Osteoblast (primary cell): ENCODE data around the gene RDH16. TPM values are rescaled to one million over a fixed set of nuclear protein-coding genes. Genes with fewer than 3 reads are reported as not detected.

Source experiments
- DNase-seq: peaks from one replicate; pipeline ENCODE4 v3.0.0; 2011; ENCODE audit warnings: low spot score, mixed read lengths; ENCODE audit not compliant: insufficient read length; ENCODE audit errors: missing footprints
- H2AFZ ChIP-seq: 2 replicates; pipeline ENCODE4 v1.6.0; 2011; ENCODE audit warnings: mild to moderate bottlenecking, low read length
- H3K27ac ChIP-seq: 2 replicates; pipeline ENCODE4 v1.5.1; 2011; ENCODE audit warnings: mild to moderate bottlenecking, low read depth, low read length, moderate library complexity
- H3K27me3 ChIP-seq: 2 replicates; pipeline ENCODE4 v1.6.0; 2012; ENCODE audit warnings: mild to moderate bottlenecking, control low read depth, inconsistent platforms, low read length, moderate library complexity; ENCODE audit not compliant: insufficient read depth
- H3K36me3 ChIP-seq: 2 replicates; pipeline ENCODE4 v1.5.1; 2011; ENCODE audit warnings: mild to moderate bottlenecking, low read length, control low read depth, moderate library complexity; ENCODE audit not compliant: insufficient read depth
- H3K4me1 ChIP-seq: 2 replicates; pipeline ENCODE4 v1.5.1; 2011; ENCODE audit warnings: mild to moderate bottlenecking, low read length, control low read depth, moderate library complexity; ENCODE audit not compliant: insufficient read depth
- H3K4me2 ChIP-seq: 2 replicates; pipeline ENCODE4 v1.6.0; 2011; ENCODE audit warnings: mild to moderate bottlenecking, low read length; ENCODE audit not compliant: insufficient read depth
- H3K4me3 ChIP-seq: fragments of 200-600 bp; sonication (generic); 3 replicates; pipeline ENCODE4 v1.5.1; 2012; ENCODE audit warnings: mild to moderate bottlenecking, low read length, inconsistent platforms; ENCODE audit not compliant: insufficient read depth
- H3K79me2 ChIP-seq: 2 replicates; pipeline ENCODE4 v1.6.0; 2012; ENCODE audit warnings: mild to moderate bottlenecking, low read length, control low read depth, inconsistent platforms; ENCODE audit not compliant: insufficient read depth
- H3K9me3 ChIP-seq: 2 replicates; pipeline ENCODE4 v1.5.1; 2011; ENCODE audit warnings: low read depth, low read length, control low read depth
- H4K20me1 ChIP-seq: 2 replicates; pipeline ENCODE4 v1.6.0; 2012; ENCODE audit warnings: mild to moderate bottlenecking, low read length, control low read depth; ENCODE audit not compliant: insufficient read depth
- total RNA-seq: library from RNA; depleted of rRNA; stranded (reverse); fragments of >200 nt; gene quantifications from 2 replicates; pipeline ENCODE4 v1.2.3, GENCODE V29; 2012
- TF ChIP-seq, protein P1 (sequence below): IDR thresholded peaks from 2 replicates; pipeline ENCODE4 v1.5.1; 2011; ENCODE audit warnings: mild to moderate bottlenecking, low read depth, low read length, moderate library complexity; ENCODE audit errors: extremely low read depth

The RDH16 gene
- total RNA-seq, 1 donor = under 0.01 TPM

- TF ChIP-seq, protein P1, sequence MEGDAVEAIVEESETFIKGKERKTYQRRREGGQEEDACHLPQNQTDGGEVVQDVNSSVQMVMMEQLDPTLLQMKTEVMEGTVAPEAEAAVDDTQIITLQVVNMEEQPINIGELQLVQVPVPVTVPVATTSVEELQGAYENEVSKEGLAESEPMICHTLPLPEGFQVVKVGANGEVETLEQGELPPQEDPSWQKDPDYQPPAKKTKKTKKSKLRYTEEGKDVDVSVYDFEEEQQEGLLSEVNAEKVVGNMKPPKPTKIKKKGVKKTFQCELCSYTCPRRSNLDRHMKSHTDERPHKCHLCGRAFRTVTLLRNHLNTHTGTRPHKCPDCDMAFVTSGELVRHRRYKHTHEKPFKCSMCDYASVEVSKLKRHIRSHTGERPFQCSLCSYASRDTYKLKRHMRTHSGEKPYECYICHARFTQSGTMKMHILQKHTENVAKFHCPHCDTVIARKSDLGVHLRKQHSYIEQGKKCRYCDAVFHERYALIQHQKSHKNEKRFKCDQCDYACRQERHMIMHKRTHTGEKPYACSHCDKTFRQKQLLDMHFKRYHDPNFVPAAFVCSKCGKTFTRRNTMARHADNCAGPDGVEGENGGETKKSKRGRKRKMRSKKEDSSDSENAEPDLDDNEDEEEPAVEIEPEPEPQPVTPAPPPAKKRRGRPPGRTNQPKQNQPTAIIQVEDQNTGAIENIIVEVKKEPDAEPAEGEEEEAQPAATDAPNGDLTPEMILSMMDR = no peak
- Histone ChIP-seq H3K4me3 (no peak overlapping the region), H3K4me2 (no peak overlapping the region), H3K36me3 (no peaks in the 10 kb centered on the region), H3K27me3 (peaks cover 32% of the 10 kb centered on the region), H4K20me1 (no peaks in the 10 kb centered on the region), H3K9me3 (no peaks in the 10 kb centered on the region), H3K79me2 (no peaks in the 10 kb centered on the region), H3K4me1 (no peaks in the 10 kb centered on the region), H3K27ac (no peak overlapping the region), H2AFZ (no peak overlapping the region)
- DNase-seq = no peak
Measured at GRCh38 chr12:56954057-56954957, 3.1 kb downstream of the RDH16 start.

DNA sequence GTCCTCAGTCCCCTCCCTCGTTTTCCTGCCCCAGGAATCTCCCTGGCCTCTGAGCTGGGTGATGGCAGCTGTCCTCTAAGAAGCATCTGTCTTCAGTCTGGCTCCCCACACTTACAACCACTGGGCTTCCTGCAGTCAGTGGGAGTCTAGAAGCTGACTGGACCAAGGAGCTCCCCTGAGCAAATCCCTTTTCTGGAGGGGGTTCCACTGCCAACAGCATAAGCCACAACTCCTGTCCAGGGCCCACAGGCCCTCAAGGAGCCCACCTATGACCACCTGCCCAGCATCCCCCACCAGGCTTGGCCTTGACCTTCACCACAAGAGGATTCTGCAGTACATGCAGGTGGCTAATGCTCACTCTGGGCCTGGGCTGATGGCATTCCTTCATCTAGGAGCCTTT lies 4.1 kb downstream of the RDH16 start:
- Histone ChIP-seq H4K20me1 (no peaks in the 10 kb centered on the region), H3K4me1 (no peaks in the 10 kb centered on the region), H3K9me3 (no peaks in the 10 kb centered on the region), H3K4me2 (no peak overlapping the region), H3K4me3 (no peak overlapping the region), H3K79me2 (no peaks in the 10 kb centered on the region), H3K36me3 (no peaks in the 10 kb centered on the region), H3K27me3 (peaks cover 30% of the 10 kb centered on the region), H2AFZ (no peak overlapping the region), H3K27ac (no peak overlapping the region)
- TF ChIP-seq, protein P1 = no peak
- DNase-seq = no peak

GRCh38 chr12:56951582-56952339 lies 5.6 kb downstream of the RDH16 start:
- Histone ChIP-seq H4K20me1 (no peaks in the 10 kb centered on the region), H2AFZ (no peak overlapping the region), H3K79me2 (no peaks in the 10 kb centered on the region), H3K36me3 (no peaks in the 10 kb centered on the region), H3K27ac (no peak overlapping the region), H3K9me3 (no peaks in the 10 kb centered on the region), H3K4me2 (no peak overlapping the region), H3K27me3 (peaks cover 26% of the 10 kb centered on the region), H3K4me3 (no peak overlapping the region), H3K4me1 (no peaks in the 10 kb centered on the region)
- TF ChIP-seq, protein P1 = no peak
- no peak for DNase-seq

- H3K9me3 ChIP-seq = no peaks in the 10 kb centered on the region
- peaks cover 20% of the 10 kb centered on the region for H3K27me3 ChIP-seq
- H2AFZ ChIP-seq = no peak overlapping the region
Measured at GRCh38 chr12:56948881-56949280, 8.5 kb downstream of the RDH16 start.

More at GRCh38 chr12:56948881-56949280, 8.5 kb downstream of the RDH16 start:
- TF ChIP-seq, protein P1 = no peak
- no peak for DNase-seq
- no peak overlapping the region for H3K4me2 ChIP-seq
- H4K20me1 ChIP-seq = no peaks in the 10 kb centered on the region
- no peaks in the 10 kb centered on the region for H3K4me1 ChIP-seq
- H3K4me3 ChIP-seq = no peak overlapping the region
- no peaks in the 10 kb centered on the region for H3K36me3 ChIP-seq
- H3K27ac ChIP-seq = no peak overlapping the region
- H3K79me2 ChIP-seq = no peaks in the 10 kb centered on the region
